IMR-90 (cell line): ENCODE data around the gene PLXNA1. TPM values are rescaled to one million over a fixed set of nuclear protein-coding genes. Genes with fewer than 3 reads are reported as not detected.

ENCODE experiments used
- ATAC-seq: fragments of 200-7000 bp; cut with Tn5 transposase; 2 replicates; pipeline ENCODE4 v1.9.1; 2020; ENCODE audit warnings: low read depth, mild to moderate bottlenecking, moderate library complexity
- BruUV-seq: library from RNA; stranded (reverse); fragments of 400-500 nt; replicated peaks from 2 replicates; lab custom pipeline; 2021; lab: Mats Ljungman, UMichigan
- CTCF ChIA-PET: fragments of 300-600 bp; formaldehyde crosslinking; extraction: SDS; loops from one replicate; lab custom pipeline; 2021; ENCODE audit warnings: antibody characterized with exemption; lab: Yijun Ruan, JAX
- POLR2A ChIA-PET: fragments of 300-600 bp; sonication (Branson Sonifier 250); formaldehyde crosslinking; loops from one replicate; lab custom pipeline; 2022; ENCODE audit warnings: antibody characterized with exemption; ENCODE audit not compliant: unreplicated experiment; lab: Charles Lee
- DNase-seq: peaks from one replicate; pipeline ENCODE4 v3.0.0; 2013
- H2AFZ ChIP-seq: replicated peaks from 2 replicates; pipeline ENCODE3; 2013; ENCODE audit warnings: low read length, mild to moderate bottlenecking; ENCODE audit not compliant: poor library complexity
- H2AK5ac ChIP-seq: 2 replicates; pipeline ENCODE4 v1.6.1; 2013; ENCODE audit warnings: low read depth, low read length, inconsistent platforms
- H2AK9ac ChIP-seq: replicated peaks from 2 replicates; pipeline ENCODE3; 2013; ENCODE audit warnings: mild to moderate bottlenecking, low read depth, low read length, moderate library complexity; ENCODE audit not compliant: poor library complexity
- H2BK120ac ChIP-seq: 2 replicates; pipeline ENCODE4 v1.6.1; 2013; ENCODE audit warnings: low read depth, low read length, inconsistent platforms
- H2BK15ac ChIP-seq: 3 replicates; pipeline ENCODE4 v1.6.1; 2013; ENCODE audit warnings: low read depth, low read length, inconsistent platforms
- H2BK20ac ChIP-seq: 2 replicates; pipeline ENCODE4 v1.6.1; 2013; ENCODE audit warnings: low read depth, mild to moderate bottlenecking, inconsistent platforms, low read length, moderate library complexity
- H2BK5ac ChIP-seq: 2 replicates; pipeline ENCODE4 v1.6.1; 2013; ENCODE audit warnings: mild to moderate bottlenecking, low read depth, low read length, inconsistent platforms; ENCODE audit not compliant: poor library complexity, severe bottlenecking
- H3K14ac ChIP-seq: replicated peaks from 2 replicates; pipeline ENCODE4 v1.6.1; 2013; ENCODE audit warnings: low read depth, low read length, inconsistent platforms
- H3K18ac ChIP-seq: 2 replicates; pipeline ENCODE4 v1.6.1; 2013; ENCODE audit warnings: low read depth, low read length, control low read depth
- H3K23ac ChIP-seq: 2 replicates; pipeline ENCODE4 v1.6.1; 2013; ENCODE audit warnings: low read depth, low read length, inconsistent platforms
- H3K27ac ChIP-seq: 2 replicates; pipeline ENCODE4 v1.5.1; 2013; ENCODE audit warnings: mild to moderate bottlenecking, control low read depth, low read length; ENCODE audit not compliant: insufficient read depth
- H3K27me3 ChIP-seq: 2 replicates; pipeline ENCODE4 v1.6.1; 2013; ENCODE audit warnings: low read length; ENCODE audit not compliant: control insufficient read depth, insufficient read depth
- H3K36me3 ChIP-seq: 2 replicates; pipeline ENCODE4 v1.6.1; 2013; ENCODE audit warnings: low read length, mixed read lengths; ENCODE audit not compliant: control insufficient read depth, insufficient read depth
- H3K4ac ChIP-seq: 2 replicates; pipeline ENCODE4 v1.6.1; 2013; ENCODE audit warnings: low read depth, low read length, inconsistent platforms
- H3K4me1 ChIP-seq: 2 replicates; pipeline ENCODE4 v1.6.1; 2013; ENCODE audit warnings: low read length, mixed read lengths; ENCODE audit not compliant: control insufficient read depth, insufficient read depth
- H3K4me2 ChIP-seq: 2 replicates; pipeline ENCODE4 v1.6.1; 2013; ENCODE audit warnings: low read depth, mild to moderate bottlenecking, control low read depth, low read length, moderate library complexity
- H3K4me3 ChIP-seq: 2 replicates; pipeline ENCODE4 v1.5.1; 2013; ENCODE audit warnings: low read depth, mild to moderate bottlenecking, control low read depth, low read length, moderate library complexity; ENCODE audit not compliant: insufficient read depth
- H3K56ac ChIP-seq: 2 replicates; pipeline ENCODE4 v1.6.1; 2013; ENCODE audit warnings: low read length, inconsistent platforms; ENCODE audit not compliant: insufficient read depth; ENCODE audit errors: extremely low read depth
- H3K79me1 ChIP-seq, 2 experiments: 2 replicates each; pipeline ENCODE4 v1.6.1; 2013; ENCODE audit warnings: low read length in 2 of 2, inconsistent platforms in 1 of 2, low read depth in 1 of 2
- H3K9ac ChIP-seq: 2 replicates; pipeline ENCODE4 v1.6.1; 2013; ENCODE audit warnings: low read depth, low read length, control low read depth
- H3K9me1 ChIP-seq: 2 replicates; pipeline ENCODE4 v1.6.1; 2013; ENCODE audit warnings: low read length, inconsistent platforms; ENCODE audit not compliant: insufficient read depth
- H3K9me3 ChIP-seq: 2 replicates; pipeline ENCODE4 v1.6.1; 2013; ENCODE audit warnings: low read length; ENCODE audit not compliant: control insufficient read depth, insufficient read depth
- H4K20me1 ChIP-seq: 2 replicates; pipeline ENCODE4 v1.6.1; 2013; ENCODE audit warnings: low read length, inconsistent platforms; ENCODE audit not compliant: insufficient read depth
- H4K5ac ChIP-seq: 2 replicates; pipeline ENCODE4 v1.6.1; 2013; ENCODE audit warnings: mild to moderate bottlenecking, low read depth, low read length, control low read depth
- H4K8ac ChIP-seq, 2 experiments: 2 replicates each; pipeline ENCODE4 v1.6.1; 2013; ENCODE audit warnings: low read depth in 2 of 2, low read length in 2 of 2, control low read depth in 1 of 2, inconsistent platforms in 1 of 2
- H4K91ac ChIP-seq: 2 replicates; pipeline ENCODE4 v1.6.1; 2013; ENCODE audit warnings: low read depth, low read length, inconsistent platforms; ENCODE audit not compliant: insufficient read depth
- BHLHE40 ChIP-seq: fragments of 150-350 bp; IDR thresholded peaks from 2 replicates; pipeline ENCODE4 v1.6.1; 2016; ENCODE audit warnings: mild to moderate bottlenecking, low read depth, low read length
- CEBPB ChIP-seq: IDR thresholded peaks from 2 replicates; pipeline ENCODE4 v1.6.1; 2012; ENCODE audit warnings: low read depth, low read length, improper control_type of control experiment
- CHD1 ChIP-seq: IDR thresholded peaks from 2 replicates; pipeline ENCODE4 v1.6.1; 2012; ENCODE audit warnings: low read depth, low read length, improper control_type of control experiment
- ELK1 ChIP-seq: fragments of 150-350 bp; IDR thresholded peaks from 2 replicates; pipeline ENCODE4 v1.6.1; 2016; ENCODE audit warnings: low read depth, mild to moderate bottlenecking, low read length, moderate library complexity, borderline replicate concordance
- FOS ChIP-seq: fragments of 150-350 bp; IDR thresholded peaks from 2 replicates; pipeline ENCODE4 v1.6.1; 2016; ENCODE audit warnings: low read depth, low read length
- MAFK ChIP-seq: IDR thresholded peaks from 2 replicates; pipeline ENCODE4 v1.6.1; 2012; ENCODE audit warnings: low read depth, low read length, improper control_type of control experiment
- MAZ ChIP-seq: IDR thresholded peaks from 2 replicates; pipeline ENCODE4 v1.6.1; 2012; ENCODE audit warnings: low read depth, mild to moderate bottlenecking, low read length, improper control_type of control experiment, moderate library complexity, borderline replicate concordance
- MXI1 ChIP-seq: IDR thresholded peaks from 2 replicates; pipeline ENCODE4 v1.6.1; 2012; ENCODE audit warnings: low read depth, mild to moderate bottlenecking, low read length, moderate library complexity, borderline replicate concordance
- NFE2L2 ChIP-seq: fragments of 150-350 bp; IDR thresholded peaks from 2 replicates; pipeline ENCODE4 v1.6.1; 2016; ENCODE audit warnings: low read depth, mild to moderate bottlenecking, low read length
- POLR2A ChIP-seq: IDR thresholded peaks from 2 replicates; pipeline ENCODE4 v1.6.1; 2012; ENCODE audit warnings: mild to moderate bottlenecking, low read depth, low read length
- RAD21 ChIP-seq: IDR thresholded peaks from 2 replicates; pipeline ENCODE4 v1.6.1; 2012; ENCODE audit warnings: low read length, improper control_type of control experiment
- RCOR1 ChIP-seq: IDR thresholded peaks from 2 replicates; pipeline ENCODE4 v1.6.1; 2012; ENCODE audit warnings: mild to moderate bottlenecking, low read length, improper control_type of control experiment; ENCODE audit not compliant: insufficient replicate concordance
- RFX5 ChIP-seq: IDR thresholded peaks from 2 replicates; pipeline ENCODE4 v1.8.0; 2012; ENCODE audit warnings: low read depth, mild to moderate bottlenecking, low read length, moderate library complexity
- SMC3 ChIP-seq: fragments of 150-350 bp; IDR thresholded peaks from 2 replicates; pipeline ENCODE4 v1.6.1; 2016; ENCODE audit warnings: low read depth, mild to moderate bottlenecking, antibody characterized with exemption, low read length, moderate library complexity
- USF2 ChIP-seq: fragments of 150-350 bp; IDR thresholded peaks from 2 replicates; pipeline ENCODE4 v1.6.1; 2017; ENCODE audit warnings: mild to moderate bottlenecking, antibody characterized with exemption, low read length, low read depth
- whole genome bisulfite sequencing, 2 experiments: methylation state at CpG; one replicate each; pipeline versions ENCODE4 v1.1.5 to v1.1.7; 2013; ENCODE audit warnings: missing lambda C conversion rate in 2 of 2; ENCODE audit not compliant: insufficient read length in 1 of 2; ENCODE audit errors: extremely low coverage in 2 of 2; 5-methylcytosine and 5-hydroxymethylcytosine counted together
- dilution Hi-C: fragments of 300-500 bp; cut with HindIII; formaldehyde crosslinking; loops from one replicate; pipeline ENCODE4 v1.14.3; 2018; ENCODE audit warnings: low sequenced_read_pairs; ENCODE audit not compliant: unreplicated experiment
- in situ Hi-C: fragments of 300-500 bp; cut with MboI; formaldehyde crosslinking; loops from 3 replicates; pipeline ENCODE4 v1.14.3; 2019; ENCODE audit warnings: low sequenced_read_pairs, inconsistent platforms, mixed read lengths
- intact Hi-C: fragments of 100-400 bp; cut with micrococcal nuclease; formaldehyde crosslinking; loops from 2 replicates; pipeline ENCODE4 v1.10.0; 2022
- polyA plus RNA-seq, 3 experiments: library from polyadenylated mRNA; depleted of rRNA; stranded (reverse); fragments of >200 nt; gene quantifications; 2 replicates each; pipeline ENCODE4 v1.2.3, GENCODE V29; 2012; ENCODE audit warnings: low replicate concordance in 1 of 3
- total RNA-seq: library from RNA; depleted of rRNA; stranded (reverse); fragments of >200 nt; gene quantifications from 2 replicates; pipeline ENCODE4 v1.2.3, GENCODE V29; 2012

The PLXNA1 gene
- total and polyA plus RNA-seq, 2 of the 4 experiments (the other 2 are of a cell fraction), result 13.6 to 49.4 TPM

GRCh38 chr3:126941721-126942270, 41.1 kb upstream of the PLXNA1 start:
- peak; percentile 33 for DNase-seq
- H3K14ac ChIP-seq, result no peak overlapping the region
- no peak overlapping the region for H2BK120ac ChIP-seq
- no peak overlapping the region for H2AK9ac ChIP-seq
- no peak overlapping the region for H4K91ac ChIP-seq
- no peak overlapping the region for H3K4me3 ChIP-seq
- WGBS, 2 experiments, result no CpG with 5 or more reads among the region's 5 CpGs
- dilution Hi-C loops, result no loop called here
- H3K27me3 ChIP-seq, result no peaks in the 10 kb centered on the region
- CTCF ChIA-PET, result interaction anchor here (1.6 kb wide), 1 partner anchor 17 kb away, joined by 3 read pairs; no protein-coding TSS in a partner anchor
- H3K9me3 ChIP-seq, result no peaks in the 10 kb centered on the region
- POLR2A ChIA-PET, result no interaction called here
- H4K8ac ChIP-seq, result no peak overlapping the region
- H2BK20ac ChIP-seq, result no peak overlapping the region
- no peak overlapping the region for H3K4ac ChIP-seq
- intact Hi-C loops, result no loop called here
- no peak overlapping the region for H3K18ac ChIP-seq
- no TSS peak for BruUV-seq
- no peak overlapping the region for H2AK5ac ChIP-seq
- TF ChIP-seq RCOR1 (no peak), BHLHE40 (no peak), NFE2L2 (no peak), RAD21 (no peak), FOS (no peak), MXI1 (no peak), MAZ (no peak), RFX5 (no peak), MAFK (no peak), ELK1 (no peak), USF2 (no peak), CEBPB (no peak), SMC3 (no peak), CHD1 (no peak), POLR2A (no peak)
- H4K20me1 ChIP-seq, result no peaks in the 10 kb centered on the region
- no peak overlapping the region for H3K27ac ChIP-seq
- H3K9me1 ChIP-seq, result peaks cover 9% of the 10 kb centered on the region; the same call in 1 of the 2 replicates
- no peak overlapping the region for H3K4me2 ChIP-seq
- no peak overlapping the region for H3K56ac ChIP-seq
- no peak for ATAC-seq
- H2AFZ ChIP-seq, result no peak overlapping the region
- no peak overlapping the region for H3K23ac ChIP-seq
- no peak overlapping the region for H3K9ac ChIP-seq
- H3K4me1 ChIP-seq, result peaks cover 7% of the 10 kb centered on the region; the same call in 1 of the 2 replicates
- in situ Hi-C loops, result no loop called here
- no peaks in the 10 kb centered on the region for H3K36me3 ChIP-seq
- no peak overlapping the region for H2BK5ac ChIP-seq
- no peak overlapping the region for H4K5ac ChIP-seq
- no peaks in the 10 kb centered on the region for H3K79me1 ChIP-seq
- H2BK15ac ChIP-seq, result no peak overlapping the region
